Activated naive CD4-positive, alpha-beta T cell treated with anti-CD3 and anti-CD28 coated beads, Interleukin-2, amount 50 U/mL, for 24 hours (primary cell): ENCODE results near the gene MAEL.

Experiments
- H3K27ac Mint-ChIP-seq: one replicate; pipeline ENCODE4 v1.8.0; 2021; ENCODE audit warnings: mild to moderate bottlenecking, mixed read lengths
- H3K27me3 Mint-ChIP-seq: one replicate; pipeline ENCODE4 v1.8.0; 2021; ENCODE audit warnings: mixed read lengths
- H3K36me3 Mint-ChIP-seq: one replicate; pipeline ENCODE4 v1.8.0; 2021; ENCODE audit warnings: mixed read lengths
- H3K4me1 Mint-ChIP-seq: one replicate; pipeline ENCODE4 v1.8.0; 2021; ENCODE audit warnings: mixed read lengths
- H3K4me3 Mint-ChIP-seq: one replicate; pipeline ENCODE4 v1.8.0; 2021; ENCODE audit warnings: mild to moderate bottlenecking, mixed read lengths
- H3K9me3 Mint-ChIP-seq: one replicate; pipeline ENCODE4 v1.8.0; 2021; ENCODE audit warnings: mixed read lengths

Gene MAEL

GRCh38 chr1:167060141-167061072 is 71.3 kb downstream of the MAEL start:
- Mint-ChIP-seq H3K27ac (no peak overlapping the region), H3K36me3 (peaks cover 1% of the 10 kb centered on the region), H3K27me3 (no peaks in the 10 kb centered on the region), H3K4me1 (peaks cover 9% of the 10 kb centered on the region), H3K9me3 (no peaks in the 10 kb centered on the region), H3K4me3 (no peak overlapping the region)

- H3K27me3 Mint-ChIP-seq: no peaks in the 10 kb centered on the region
- H3K9me3 Mint-ChIP-seq: no peaks in the 10 kb centered on the region
- H3K4me1 Mint-ChIP-seq: peaks cover 9% of the 10 kb centered on the region
- peaks cover 1% of the 10 kb centered on the region for H3K36me3 Mint-ChIP-seq
- H3K4me3 Mint-ChIP-seq: no peak overlapping the region
- H3K27ac Mint-ChIP-seq: no peak overlapping the region
These were observed 72.0 kb downstream of the MAEL start for GRCh38 chr1:167061073-167061464.

DNA sequence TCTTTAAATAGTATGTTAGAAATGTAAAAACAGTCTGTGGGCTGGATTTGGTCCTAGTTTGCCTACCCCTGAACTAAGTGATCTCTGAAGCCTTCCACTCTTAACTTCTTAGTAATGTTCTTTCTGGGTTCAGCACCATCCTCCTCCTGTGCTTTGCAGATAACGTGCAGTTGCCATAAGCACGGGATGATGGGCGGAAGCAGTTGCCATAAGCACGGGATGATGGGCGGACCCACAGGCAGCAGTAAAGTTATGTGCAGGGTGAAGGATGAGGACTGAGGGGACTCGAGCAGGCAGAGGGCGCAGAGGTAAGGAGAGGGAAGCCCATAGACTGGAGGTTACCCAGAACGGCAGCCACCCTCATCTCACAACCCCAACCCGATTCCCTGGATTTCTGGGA is 75.5 kb downstream of the MAEL start:
- Mint-ChIP-seq H3K36me3 (peaks cover 1% of the 10 kb centered on the region), H3K9me3 (no peaks in the 10 kb centered on the region), H3K27ac (no peak overlapping the region), H3K4me3 (no peak overlapping the region), H3K27me3 (no peaks in the 10 kb centered on the region), H3K4me1 (peaks cover under 1% of the 10 kb centered on the region)

GRCh38 chr1:167065471-167065870 is 76.4 kb downstream of the MAEL start:
- Mint-ChIP-seq H3K27ac (no peak overlapping the region), H3K4me3 (no peak overlapping the region), H3K27me3 (no peaks in the 10 kb centered on the region), H3K36me3 (peaks cover 1% of the 10 kb centered on the region), H3K9me3 (no peaks in the 10 kb centered on the region), H3K4me1 (no peaks in the 10 kb centered on the region)

GRCh38 chr1:167066333-167067122 is 77.4 kb downstream of the MAEL start:
- Mint-ChIP-seq H3K4me1 (no peaks in the 10 kb centered on the region), H3K27ac (no peak overlapping the region), H3K4me3 (peak overlapping the region; percentile 39), H3K36me3 (no peaks in the 10 kb centered on the region), H3K27me3 (no peaks in the 10 kb centered on the region), H3K9me3 (no peaks in the 10 kb centered on the region)

GRCh38 chr1:167067904-167068303 is 78.8 kb downstream of the MAEL start:
- Mint-ChIP-seq H3K27ac (no peak overlapping the region), H3K9me3 (no peaks in the 10 kb centered on the region), H3K4me3 (no peak overlapping the region), H3K27me3 (no peaks in the 10 kb centered on the region), H3K36me3 (no peaks in the 10 kb centered on the region), H3K4me1 (no peaks in the 10 kb centered on the region)

DNA sequence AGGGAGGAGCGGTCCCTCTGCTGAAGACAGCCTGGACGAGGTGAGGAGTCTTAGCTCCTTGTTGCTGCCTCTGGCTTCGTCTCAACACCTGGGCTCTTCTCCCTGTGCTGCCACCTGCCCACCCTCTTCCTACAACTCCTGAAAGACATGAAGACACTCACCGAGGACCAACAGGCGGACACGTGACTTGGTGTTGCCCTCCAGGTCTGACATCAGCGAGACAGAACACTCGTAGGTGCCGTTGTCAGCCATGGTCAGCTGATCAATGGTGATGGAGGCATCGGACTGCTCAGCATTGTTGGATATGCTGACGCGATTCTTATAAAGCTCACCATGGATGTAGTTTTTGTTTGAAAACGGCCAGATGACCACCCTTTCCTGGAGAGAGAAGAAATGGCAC is 79.7 kb downstream of the MAEL start:
- Mint-ChIP-seq H3K27me3 (no peaks in the 10 kb centered on the region), H3K27ac (no peak overlapping the region), H3K36me3 (no peaks in the 10 kb centered on the region), H3K9me3 (no peaks in the 10 kb centered on the region), H3K4me3 (no peak overlapping the region), H3K4me1 (no peaks in the 10 kb centered on the region)

- Mint-ChIP-seq H3K27ac (no peak overlapping the region), H3K36me3 (peaks cover 7% of the 10 kb centered on the region), H3K27me3 (no peaks in the 10 kb centered on the region), H3K4me1 (peaks cover 18% of the 10 kb centered on the region), H3K4me3 (no peak overlapping the region), H3K9me3 (no peaks in the 10 kb centered on the region)
These were observed 82.2 kb downstream of the MAEL start for GRCh38 chr1:167071286-167071685.
